SKM-1 (cell line): ENCODE data around the gene AK9.
A peak's percentile ranks its signal among the peaks of the same experiment; 100 is the strongest.
"Not testable (repeated sequence)": the region's sequence is repeated elsewhere in the genome, so short reads cannot be mapped to it uniquely, and the experiment has no call there.

Source experiments
- DNase-seq: peaks from one replicate; lab custom pipeline; 2025; ENCODE audit not compliant: unreplicated experiment; lab: John Stamatoyannopoulos, UW

The AK9 gene

GRCh38 chr6:109628158-109629000, 62.6 kb downstream of the AK9 start:
- DNase-seq: no peak

GRCh38 chr6:109626311-109626710, 64.7 kb downstream of the AK9 start:
- no peak for DNase-seq

- no peak for DNase-seq
These were observed 65.8 kb downstream of the AK9 start for GRCh38 chr6:109625199-109625598.

- DNase-seq: no peak
These were observed 67.7 kb downstream of the AK9 start for GRCh38 chr6:109623288-109623687.

GRCh38 chr6:109612268-109612667, 78.7 kb downstream of the AK9 start:
- DNase-seq: no peak

GRCh38 chr6:109611502-109611901, 79.5 kb downstream of the AK9 start:
- no peak for DNase-seq

- no peak for DNase-seq
These were observed 80.4 kb downstream of the AK9 start for GRCh38 chr6:109610590-109610989.

GRCh38 chr6:109609737-109610136, 81.3 kb downstream of the AK9 start:
- no peak for DNase-seq

GRCh38 chr6:109606359-109606758, 84.6 kb downstream of the AK9 start:
- no peak for DNase-seq

- DNase-seq: no peak
These were observed 95.0 kb downstream of the AK9 start for GRCh38 chr6:109595998-109596397.

- no peak for DNase-seq
These were observed 110.5 kb downstream of the AK9 start for GRCh38 chr6:109580519-109580918.

- DNase-seq: no peak
These were observed 111.6 kb downstream of the AK9 start for GRCh38 chr6:109579361-109579760.

- DNase-seq: not testable (repeated sequence)
These were observed 121.1 kb downstream of the AK9 start for GRCh38 chr6:109569901-109570300.

- no peak for DNase-seq
These were observed 129.2 kb downstream of the AK9 start for GRCh38 chr6:109561844-109562243.

GRCh38 chr6:109531446-109531845, 159.6 kb downstream of the AK9 start:
- DNase-seq: no peak

GRCh38 chr6:109527989-109528388, 163.0 kb downstream of the AK9 start:
- DNase-seq: no peak

- peak; percentile 65 for DNase-seq
These were observed 163.9 kb downstream of the AK9 start for GRCh38 chr6:109526905-109527628.

- no peak for DNase-seq
These were observed 166.9 kb downstream of the AK9 start for GRCh38 chr6:109524129-109524528.

- no peak for DNase-seq
These were observed 167.5 kb downstream of the AK9 start for GRCh38 chr6:109523478-109523877.

- DNase-seq: peak; percentile 55
These were observed 169.9 kb downstream of the AK9 start for GRCh38 chr6:109521080-109521479.

- DNase-seq: not testable (repeated sequence)
These were observed 171.4 kb downstream of the AK9 start for GRCh38 chr6:109519647-109520046.

GRCh38 chr6:109516929-109517328, 174.1 kb downstream of the AK9 start:
- DNase-seq: no peak
